ENCODE data around the gene PRR23E. TPM values are rescaled to one million over a fixed set of nuclear protein-coding genes. Genes with fewer than 3 reads are reported as not detected.

PRR23E gene
- polyA plus RNA-seq, 4 donors = not detected

DNA sequence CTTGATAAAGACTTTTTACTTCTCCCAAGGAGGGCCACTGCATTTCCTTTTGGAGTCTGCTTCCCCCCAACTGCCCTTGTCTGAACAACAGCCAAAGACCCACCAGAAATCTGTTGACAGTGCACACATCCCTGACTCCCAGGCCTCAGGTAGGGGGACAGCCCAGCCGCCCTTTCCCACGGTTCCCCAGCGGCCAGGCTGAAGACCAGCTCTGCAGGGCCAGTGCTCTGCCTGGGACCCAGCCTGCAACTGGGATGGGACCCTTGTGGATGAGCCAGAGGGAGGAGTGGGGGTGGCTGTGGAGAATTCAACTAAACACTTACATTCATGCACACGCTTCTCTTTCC is 8.1 kb upstream of the PRR23E start:
- no peaks in the 10 kb centered on the region for H3K27me3 ChIP-seq (ENCODE audit: control insufficient read depth in 3 of 3, insufficient read depth in 3 of 3, low read length in 3 of 3)
- no peak overlapping the region for H3K4me3 ChIP-seq (ENCODE audit: low read depth in 1 of 3, low read length in 3 of 3)
- FAIRE-seq (no peak), DNase-seq (no peak)
- H3K27ac ChIP-seq (ENCODE audit: low read depth in 1 of 3, low read length in 2 of 3) = no peak overlapping the region
- WGBS, 3 donors = 83 to 87% (median 86%) methylated on average over 4 of the region's 4 CpGs
- H3K36me3 ChIP-seq (ENCODE audit: control insufficient read depth in 3 of 3, insufficient read depth in 2 of 3, low read depth in 1 of 3, low read length in 3 of 3) = no peaks in the 10 kb centered on the region
- peaks cover 0 to 4% (median 0%) of the 10 kb centered on the region in 3 donors for H3K4me1 ChIP-seq (ENCODE audit: control insufficient read depth in 3 of 3, insufficient read depth in 2 of 3, low read depth in 1 of 3, low read length in 2 of 3)
- no peaks in the 10 kb centered on the region for H3K9me3 ChIP-seq (ENCODE audit: control insufficient read depth in 2 of 2, insufficient read depth in 1 of 2, low read depth in 1 of 2, low read length in 1 of 2)

GRCh38 chr3:127185268-127185667 is 7.7 kb upstream of the PRR23E start:
- FAIRE-seq = no peak
- 65 to 72% (median 67%) methylated on average over 3 of the region's 3 CpGs for WGBS, 3 donors

GRCh38 chr3:127185962-127186674 is 6.8 kb upstream of the PRR23E start:
- 58 to 80% (median 77%) methylated on average over 4 of the region's 4 CpGs for WGBS, 3 donors

More at GRCh38 chr3:127185268-127185667, 7.7 kb upstream of the PRR23E start:
- no peaks in the 10 kb centered on the region for H3K36me3 ChIP-seq (ENCODE audit: control insufficient read depth in 3 of 3, insufficient read depth in 2 of 3, low read depth in 1 of 3, low read length in 3 of 3)
- no peak for DNase-seq
- no peak overlapping the region for H3K27ac ChIP-seq (ENCODE audit: low read depth in 1 of 3, low read length in 2 of 3)
- H3K27me3 ChIP-seq (ENCODE audit: control insufficient read depth in 3 of 3, insufficient read depth in 3 of 3, low read length in 3 of 3) = no peaks in the 10 kb centered on the region
- peaks cover 0 to 4% (median 0%) of the 10 kb centered on the region in 3 donors for H3K4me1 ChIP-seq (ENCODE audit: control insufficient read depth in 3 of 3, insufficient read depth in 2 of 3, low read depth in 1 of 3, low read length in 2 of 3)
- no peaks in the 10 kb centered on the region for H3K9me3 ChIP-seq (ENCODE audit: control insufficient read depth in 2 of 2, insufficient read depth in 1 of 2, low read depth in 1 of 2, low read length in 1 of 2)
- no peak overlapping the region for H3K4me3 ChIP-seq (ENCODE audit: low read depth in 1 of 3, low read length in 3 of 3)

DNA sequence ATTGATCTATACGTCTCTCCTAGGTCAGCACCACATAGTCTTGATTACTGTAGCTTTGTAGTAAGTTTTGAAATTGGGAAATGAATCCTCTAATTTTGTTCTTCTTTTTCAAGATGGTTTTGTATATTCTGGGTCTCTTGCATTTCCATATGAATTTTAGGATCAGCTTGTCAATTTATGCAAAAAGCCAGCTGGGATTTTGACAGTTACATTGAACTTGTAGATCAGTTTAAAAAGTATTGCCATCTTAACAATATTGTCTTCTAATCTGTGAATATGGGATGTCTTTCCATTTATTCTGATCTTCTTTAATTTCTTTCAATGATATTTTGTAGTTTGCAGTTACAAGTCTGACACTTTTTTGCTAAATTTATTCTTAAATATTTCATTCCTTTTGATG is 5.6 kb upstream of the PRR23E start:
- Histone ChIP-seq H3K9me3 (ENCODE audit: control insufficient read depth in 2 of 2, insufficient read depth in 1 of 2, low read depth in 1 of 2, low read length in 1 of 2) (peaks cover 0 to 4% of the 10 kb centered on the region in 2 donors), H3K4me3 (ENCODE audit: low read depth in 1 of 3, low read length in 3 of 3) (no peak overlapping the region), H3K27ac (ENCODE audit: low read depth in 1 of 3, low read length in 2 of 3) (no peak overlapping the region), H3K4me1 (ENCODE audit: control insufficient read depth in 3 of 3, insufficient read depth in 2 of 3, low read depth in 1 of 3, low read length in 2 of 3) (peaks cover 0 to 4% (median 0%) of the 10 kb centered on the region in 3 donors), H3K36me3 (ENCODE audit: control insufficient read depth in 3 of 3, insufficient read depth in 2 of 3, low read depth in 1 of 3, low read length in 3 of 3) (no peaks in the 10 kb centered on the region), H3K27me3 (ENCODE audit: control insufficient read depth in 3 of 3, insufficient read depth in 3 of 3, low read length in 3 of 3) (no peaks in the 10 kb centered on the region)
- 81 to 93% (median 83%) methylated on average over 1 of the region's 1 CpG for WGBS, 3 donors
- FAIRE-seq (no peak), DNase-seq (no peak)

More at GRCh38 chr3:127185962-127186674, 6.8 kb upstream of the PRR23E start:
- H3K4me1 ChIP-seq (ENCODE audit: control insufficient read depth in 3 of 3, insufficient read depth in 2 of 3, low read depth in 1 of 3, low read length in 2 of 3) = peaks cover 0 to 4% (median 0%) of the 10 kb centered on the region in 3 donors
- no peaks in the 10 kb centered on the region for H3K9me3 ChIP-seq (ENCODE audit: control insufficient read depth in 2 of 2, insufficient read depth in 1 of 2, low read depth in 1 of 2, low read length in 1 of 2)
- no peaks in the 10 kb centered on the region for H3K27me3 ChIP-seq (ENCODE audit: control insufficient read depth in 3 of 3, insufficient read depth in 3 of 3, low read length in 3 of 3)
- H3K36me3 ChIP-seq (ENCODE audit: control insufficient read depth in 3 of 3, insufficient read depth in 2 of 3, low read depth in 1 of 3, low read length in 3 of 3) = no peaks in the 10 kb centered on the region
- FAIRE-seq = no peak
- H3K27ac ChIP-seq (ENCODE audit: low read depth in 1 of 3, low read length in 2 of 3) = no peak overlapping the region
- H3K4me3 ChIP-seq (ENCODE audit: low read depth in 1 of 3, low read length in 3 of 3) = no peak overlapping the region
- no peak for DNase-seq

DNA sequence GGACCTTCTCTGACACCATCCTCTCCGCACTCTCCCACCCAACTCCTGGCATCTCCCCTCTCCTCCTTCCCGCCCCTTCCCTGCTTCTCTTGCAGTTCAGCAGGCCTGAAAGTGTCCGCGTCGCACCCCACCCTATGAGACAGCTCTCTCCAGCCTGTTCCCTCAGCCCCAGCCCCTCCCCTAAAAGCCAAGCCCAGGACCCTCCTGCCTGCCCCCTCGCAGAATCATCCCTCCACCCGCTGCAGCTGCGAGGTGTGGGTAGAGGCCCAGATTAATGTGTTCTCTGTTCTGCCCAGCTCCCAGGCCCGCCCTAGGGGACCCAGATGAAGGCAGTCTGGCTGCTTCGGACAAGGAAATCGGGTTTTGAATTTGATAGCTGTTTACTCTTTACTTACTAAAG is 410 bp downstream of the PRR23E start:
- Histone ChIP-seq H3K36me3 (ENCODE audit: control insufficient read depth in 3 of 3, insufficient read depth in 2 of 3, low read depth in 1 of 3, low read length in 3 of 3) (no peaks in the 10 kb centered on the region), H3K4me1 (ENCODE audit: control insufficient read depth in 3 of 3, insufficient read depth in 2 of 3, low read depth in 1 of 3, low read length in 2 of 3) (no peaks in the 10 kb centered on the region), H3K27me3 (ENCODE audit: control insufficient read depth in 3 of 3, insufficient read depth in 3 of 3, low read length in 3 of 3) (peaks cover 3% of the 10 kb centered on the region in 3 donors), H3K27ac (ENCODE audit: low read depth in 1 of 3, low read length in 2 of 3) (no peak overlapping the region), H3K9me3 (ENCODE audit: control insufficient read depth in 2 of 2, insufficient read depth in 1 of 2, low read depth in 1 of 2, low read length in 1 of 2) (peaks cover 0 to 7% of the 10 kb centered on the region in 2 donors), H3K4me3 (ENCODE audit: low read depth in 1 of 3, low read length in 3 of 3) (no peak overlapping the region)
- DNase-seq (no peak), FAIRE-seq (no peak)
- WGBS, 3 donors = 68 to 75% (median 72%) methylated on average over 11 of the region's 11 CpGs

DNA sequence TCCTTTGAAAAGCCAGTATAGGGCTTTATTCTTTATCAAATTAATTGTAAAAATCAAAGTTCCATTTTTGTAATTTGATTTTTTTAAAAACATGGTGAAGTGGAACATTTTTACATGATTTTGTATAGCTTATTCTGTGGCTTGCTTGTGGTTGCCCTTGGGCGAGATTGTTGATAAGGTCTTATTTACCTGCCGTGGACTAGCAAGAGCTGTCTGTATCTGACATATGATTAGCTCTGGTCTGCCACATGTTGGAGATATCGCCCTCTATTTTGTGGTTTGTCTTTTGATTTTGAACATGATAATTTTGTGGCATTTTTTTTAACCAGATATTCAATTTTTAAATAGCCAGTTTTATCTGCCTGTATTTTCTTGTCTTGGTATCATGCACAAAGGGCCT is 844 bp downstream of the PRR23E start:
- peaks cover 3% of the 10 kb centered on the region in 3 donors for H3K27me3 ChIP-seq (ENCODE audit: control insufficient read depth in 3 of 3, insufficient read depth in 3 of 3, low read length in 3 of 3)
- no peaks in the 10 kb centered on the region for H3K36me3 ChIP-seq (ENCODE audit: control insufficient read depth in 3 of 3, insufficient read depth in 2 of 3, low read depth in 1 of 3, low read length in 3 of 3)
- H3K4me3 ChIP-seq (ENCODE audit: low read depth in 1 of 3, low read length in 3 of 3) = no peak overlapping the region
- peaks cover 0 to 7% of the 10 kb centered on the region in 2 donors for H3K9me3 ChIP-seq (ENCODE audit: control insufficient read depth in 2 of 2, insufficient read depth in 1 of 2, low read depth in 1 of 2, low read length in 1 of 2)
- WGBS, 3 donors = 29 to 57% (median 32%) methylated on average over 3 of the region's 3 CpGs
- FAIRE-seq (no peak), DNase-seq (no peak)
- H3K27ac ChIP-seq (ENCODE audit: low read depth in 1 of 3, low read length in 2 of 3) = no peak overlapping the region
- H3K4me1 ChIP-seq (ENCODE audit: control insufficient read depth in 3 of 3, insufficient read depth in 2 of 3, low read depth in 1 of 3, low read length in 2 of 3) = no peaks in the 10 kb centered on the region

DNA sequence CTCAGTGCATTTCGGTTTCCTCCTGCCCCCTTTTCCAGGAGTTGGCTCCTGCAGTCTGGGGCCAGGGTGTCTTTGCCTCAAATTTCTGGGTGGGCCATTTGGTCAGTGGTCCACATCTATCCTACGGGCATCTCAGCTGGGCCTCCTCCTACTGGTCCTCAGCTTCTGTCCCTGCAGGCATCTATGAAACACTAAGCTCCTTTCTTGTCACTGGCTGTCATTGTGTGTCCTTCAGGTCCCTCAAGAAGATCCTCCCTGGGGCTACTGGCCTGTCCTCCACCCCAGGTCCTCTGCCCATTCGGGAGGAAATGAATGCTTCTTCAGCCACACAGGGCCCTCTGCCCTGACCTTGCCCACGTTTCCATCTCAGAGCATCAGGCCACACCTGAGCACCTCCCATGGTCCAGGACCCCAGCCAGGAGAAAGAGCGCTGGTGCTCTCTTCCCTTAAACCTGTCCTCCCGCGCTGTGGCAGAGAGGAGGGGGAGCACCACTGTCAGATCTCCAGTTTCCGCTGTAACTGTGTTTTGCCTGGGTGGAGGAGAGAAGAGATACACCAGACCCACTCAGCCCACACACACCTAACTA is 1.8 kb downstream of the PRR23E start:
- H3K9me3 ChIP-seq (ENCODE audit: control insufficient read depth in 2 of 2, insufficient read depth in 1 of 2, low read depth in 1 of 2, low read length in 1 of 2) = peaks cover 0 to 7% of the 10 kb centered on the region in 2 donors
- DNase-seq (no peak), FAIRE-seq (no peak)
- 80 to 85% (median 81%) methylated on average over 7 to 8 of the region's 8 CpGs for WGBS, 3 donors
- no peaks in the 10 kb centered on the region for H3K36me3 ChIP-seq (ENCODE audit: control insufficient read depth in 3 of 3, insufficient read depth in 2 of 3, low read depth in 1 of 3, low read length in 3 of 3)
- H3K27ac ChIP-seq (ENCODE audit: low read depth in 1 of 3, low read length in 2 of 3) = no peak overlapping the region
- no peak overlapping the region for H3K4me3 ChIP-seq (ENCODE audit: low read depth in 1 of 3, low read length in 3 of 3)
- peaks cover 3 to 4% (median 3%) of the 10 kb centered on the region in 3 donors for H3K27me3 ChIP-seq (ENCODE audit: control insufficient read depth in 3 of 3, insufficient read depth in 3 of 3, low read length in 3 of 3)
- no peaks in the 10 kb centered on the region for H3K4me1 ChIP-seq (ENCODE audit: control insufficient read depth in 3 of 3, insufficient read depth in 2 of 3, low read depth in 1 of 3, low read length in 2 of 3)

DNA sequence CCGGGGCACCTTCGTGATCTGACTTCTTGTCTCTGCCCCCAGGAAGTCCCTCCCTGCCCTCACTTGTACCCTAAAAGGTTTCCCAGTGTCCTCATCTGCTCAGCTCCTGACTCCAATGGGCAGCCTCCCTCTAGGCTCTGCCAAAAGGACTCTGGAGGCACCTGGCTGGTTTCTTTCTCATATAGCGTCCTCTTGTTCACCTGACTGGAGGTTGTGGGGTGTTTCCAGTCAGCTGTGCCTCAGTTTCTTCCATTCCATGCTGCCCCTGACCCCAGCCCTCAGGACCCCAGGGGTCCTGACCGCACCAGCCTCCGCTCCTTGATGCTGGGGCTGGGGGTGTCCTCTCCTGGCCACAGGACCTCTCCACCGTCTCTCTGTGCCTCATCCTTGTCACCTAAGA is 2.5 kb downstream of the PRR23E start:
- Histone ChIP-seq H3K9me3 (ENCODE audit: control insufficient read depth in 2 of 2, insufficient read depth in 1 of 2, low read depth in 1 of 2, low read length in 1 of 2) (peaks cover 0 to 7% of the 10 kb centered on the region in 2 donors), H3K27me3 (ENCODE audit: control insufficient read depth in 3 of 3, insufficient read depth in 3 of 3, low read length in 3 of 3) (peaks cover 3 to 5% (median 3%) of the 10 kb centered on the region in 3 donors), H3K36me3 (ENCODE audit: control insufficient read depth in 3 of 3, insufficient read depth in 2 of 3, low read depth in 1 of 3, low read length in 3 of 3) (no peaks in the 10 kb centered on the region), H3K4me3 (ENCODE audit: low read depth in 1 of 3, low read length in 3 of 3) (no peak overlapping the region), H3K4me1 (ENCODE audit: control insufficient read depth in 3 of 3, insufficient read depth in 2 of 3, low read depth in 1 of 3, low read length in 2 of 3) (no peaks in the 10 kb centered on the region), H3K27ac (ENCODE audit: low read depth in 1 of 3, low read length in 2 of 3) (no peak overlapping the region)
- FAIRE-seq = no peak
- DNase-seq = no peak
- 83 to 88% (median 84%) methylated on average over 6 of the region's 6 CpGs for WGBS, 3 donors
